Measurements from ENCODE around the gene TCERG1.

TCERG1 gene

GRCh38 chr5:146446861-146447733 is at the start of gene TCERG1:
Gene TCERG1 (plus strand): TSS chr5:146447333. CDS start chr5:146447350, 17 bp downstream.
- DNase-seq (ENCODE audit: insufficient read length, low spot score) (peak; percentile 96), FAIRE-seq (peak; percentile 93)

DNA sequence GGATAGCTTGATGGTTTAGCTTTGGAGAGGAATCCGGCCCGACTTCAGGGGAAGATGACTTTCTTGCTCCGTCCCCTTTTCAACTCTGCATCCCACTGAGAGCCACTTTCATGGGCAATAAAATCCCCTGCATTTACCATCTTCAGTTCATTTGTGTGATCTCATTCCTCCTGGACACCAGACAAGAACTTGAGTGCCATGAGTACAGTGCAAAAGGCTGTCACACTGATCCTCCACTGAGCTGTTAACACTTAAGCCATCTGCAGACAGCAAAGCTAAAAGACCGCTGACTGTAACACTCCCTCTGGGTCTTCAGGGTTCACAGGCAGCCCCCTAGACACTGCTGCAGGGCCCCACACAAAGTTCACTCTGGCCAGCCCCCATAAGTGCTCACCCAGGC is 48.3 kb upstream of the TCERG1 start:
- FAIRE-seq (no peak), DNase-seq (ENCODE audit: insufficient read length, low spot score) (no peak)

GRCh38 chr5:146399481-146399880 is 47.7 kb upstream of the TCERG1 start:
- no peak for FAIRE-seq
- DNase-seq (ENCODE audit: insufficient read length, low spot score): no peak

DNA sequence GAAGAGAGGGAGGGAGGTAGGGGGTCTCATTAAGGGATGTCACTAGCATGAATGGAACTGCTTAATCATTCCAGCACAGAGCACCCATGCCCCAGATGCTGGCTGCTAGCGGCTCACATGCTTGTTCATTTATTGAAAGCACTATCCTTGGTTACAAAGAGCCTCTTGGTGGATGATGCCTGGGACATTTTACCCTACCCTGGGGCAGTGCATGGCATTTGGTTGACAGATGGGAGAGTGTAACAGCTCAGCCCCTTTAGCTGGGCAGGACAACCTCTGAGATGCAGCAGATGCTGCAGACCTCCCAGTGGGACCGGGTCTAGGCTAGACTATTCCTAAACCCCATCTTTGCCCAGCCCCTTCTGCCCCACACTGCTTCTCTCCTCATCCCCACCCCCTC is 46.9 kb upstream of the TCERG1 start:
- no peak for DNase-seq (ENCODE audit: insufficient read length, low spot score)

GRCh38 chr5:146401021-146401420 is 46.1 kb upstream of the TCERG1 start:
- FAIRE-seq: no peak
- DNase-seq (ENCODE audit: insufficient read length, low spot score): no peak

More for the DNA sequence above, 46.9 kb upstream of the TCERG1 start:
- no peak for FAIRE-seq

DNA sequence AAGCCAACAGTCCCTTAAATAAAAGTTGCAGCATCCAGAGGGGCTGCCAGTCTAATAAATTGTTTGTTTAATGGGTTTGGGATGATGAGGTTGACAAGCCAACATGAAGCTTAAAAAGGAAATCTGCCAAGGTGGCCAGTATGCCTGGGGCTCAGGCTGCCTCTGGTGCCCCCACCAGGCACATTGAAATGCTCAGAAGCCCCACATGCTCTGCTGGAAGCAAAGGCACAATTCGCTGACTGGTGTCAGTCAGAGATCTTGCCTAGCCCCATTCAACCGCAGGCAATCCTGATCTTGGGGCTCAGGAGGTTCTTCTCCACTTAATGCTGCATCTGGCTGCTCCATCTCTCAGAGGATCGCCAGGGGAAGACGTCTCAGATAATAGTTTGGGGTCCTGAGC is 44.2 kb upstream of the TCERG1 start:
- no peak for DNase-seq (ENCODE audit: insufficient read length, low spot score)
- FAIRE-seq: no peak

DNA sequence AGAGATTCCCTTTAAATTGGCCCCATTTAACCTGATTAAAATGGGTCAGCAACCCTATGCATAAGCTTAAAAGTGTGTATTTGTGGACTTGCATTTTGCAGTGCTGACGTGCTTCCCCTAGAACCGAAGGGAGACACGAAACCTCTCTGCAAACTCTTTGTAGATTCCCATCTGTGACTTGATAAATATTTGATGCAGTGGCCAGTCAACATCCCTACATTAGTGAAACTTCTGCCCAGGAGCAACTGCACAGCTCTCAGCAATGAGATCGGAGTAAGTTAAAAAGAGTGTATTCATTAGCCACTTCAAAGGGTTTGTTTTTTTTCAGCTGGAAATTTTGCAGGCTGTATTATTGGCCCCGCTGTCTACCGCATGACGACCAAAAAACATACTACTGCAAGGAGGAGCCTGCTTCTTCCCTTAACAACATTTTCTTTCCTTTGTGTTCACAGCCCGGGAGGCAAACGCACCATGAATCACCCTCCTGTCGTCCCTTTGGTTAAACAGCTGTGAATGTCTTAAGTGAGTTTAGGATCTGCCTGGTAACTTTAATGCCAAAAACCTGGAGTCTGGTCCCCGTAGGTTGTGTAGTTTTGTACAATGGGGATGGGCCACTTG is 38.0 kb upstream of the TCERG1 start:
- no peak for FAIRE-seq

GRCh38 chr5:146410272-146410671 is 36.9 kb upstream of the TCERG1 start:
- no peak for FAIRE-seq
- no peak for DNase-seq (ENCODE audit: insufficient read length, low spot score)

More for the DNA sequence above, 38.0 kb upstream of the TCERG1 start:
- no peak for DNase-seq (ENCODE audit: insufficient read length, low spot score)

- DNase-seq (ENCODE audit: insufficient read length, low spot score): no peak
- no peak for FAIRE-seq
Observed at GRCh38 chr5:146419696-146420095, 27.4 kb upstream of the TCERG1 start.

- no peak for DNase-seq (ENCODE audit: insufficient read length, low spot score)
- FAIRE-seq: no peak
Observed at GRCh38 chr5:146425023-146425422, 22.1 kb upstream of the TCERG1 start.

GRCh38 chr5:146426305-146426704 is 20.8 kb upstream of the TCERG1 start:
- DNase-seq (ENCODE audit: insufficient read length, low spot score) (no peak), FAIRE-seq (no peak)

- DNase-seq (ENCODE audit: insufficient read length, low spot score) (peak; percentile 54), FAIRE-seq (no peak)
Observed at GRCh38 chr5:146426853-146427618, 20.1 kb upstream of the TCERG1 start.

DNA sequence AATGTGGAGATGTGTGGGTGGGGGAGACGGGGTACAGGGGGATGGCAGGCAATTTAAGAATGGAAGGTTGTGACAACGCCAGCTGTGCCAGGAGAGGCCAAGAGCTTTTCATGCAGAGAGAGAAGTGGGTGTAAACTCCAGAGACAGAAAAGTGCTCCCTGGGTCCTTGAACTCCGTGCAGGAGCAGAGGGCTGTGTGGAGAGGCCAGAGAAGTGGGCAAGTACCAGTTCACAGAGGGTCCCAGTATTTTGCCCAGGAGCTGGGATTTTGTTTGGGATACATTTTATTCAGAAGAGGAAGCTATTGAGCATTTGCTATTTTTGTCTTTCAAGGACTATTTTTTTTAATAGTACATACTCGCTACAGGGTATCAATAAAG is 19.5 kb upstream of the TCERG1 start:
- DNase-seq (ENCODE audit: insufficient read length, low spot score) (no peak), FAIRE-seq (no peak)

DNA sequence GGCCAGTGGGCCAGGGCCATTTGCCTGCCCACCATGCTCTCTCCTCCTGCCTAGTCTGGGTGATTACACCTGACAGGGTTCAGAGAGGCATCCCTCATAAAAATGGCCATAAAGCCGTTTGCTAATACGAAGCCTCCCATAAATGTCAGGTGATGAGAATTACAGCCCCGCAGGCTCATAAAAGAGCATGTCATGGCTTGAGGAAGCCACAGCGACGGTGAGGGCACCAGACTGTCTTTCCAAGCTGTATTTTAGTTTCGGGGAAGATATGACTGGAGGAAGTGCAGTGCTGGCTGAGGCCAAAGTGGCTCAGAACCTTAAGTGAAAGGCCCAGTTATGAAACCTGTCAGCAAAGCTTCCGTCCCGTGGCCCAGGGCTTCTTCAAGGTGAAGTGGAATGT is 18.5 kb upstream of the TCERG1 start:
- DNase-seq (ENCODE audit: insufficient read length, low spot score): no peak
- FAIRE-seq: no peak

- DNase-seq (ENCODE audit: insufficient read length, low spot score): no peak
- FAIRE-seq: peak; percentile 9
Observed at GRCh38 chr5:146440353-146440752, 6.8 kb upstream of the TCERG1 start.

DNA sequence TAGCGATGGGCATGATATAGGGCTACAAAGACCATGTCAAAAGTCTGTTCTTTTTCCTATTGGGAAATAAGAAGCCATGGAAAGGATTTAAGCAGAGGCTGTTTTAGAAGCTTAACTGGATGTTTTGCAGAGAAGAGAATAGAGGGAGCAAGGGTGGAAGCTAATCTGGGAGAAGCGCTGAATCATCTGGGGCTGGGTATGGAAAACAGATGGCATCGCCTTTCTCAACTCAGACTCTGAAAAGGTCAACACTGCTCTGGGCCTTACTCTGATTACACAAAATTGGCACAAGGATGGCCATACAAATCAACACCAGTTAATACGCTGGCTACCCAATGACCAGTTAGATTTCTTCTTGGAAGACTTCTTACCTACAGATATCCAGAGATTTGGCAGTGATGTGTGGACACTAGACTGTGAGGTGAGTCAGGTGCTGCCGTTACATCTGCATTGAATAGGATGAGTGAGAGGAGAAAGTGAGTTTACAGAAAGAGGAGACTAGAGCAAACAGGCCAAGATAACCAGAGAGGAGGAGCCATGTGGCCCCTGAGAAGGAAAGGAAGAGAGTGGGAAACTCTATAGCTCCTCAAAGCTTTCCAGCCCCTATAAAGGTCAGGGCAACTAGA is 6.2 kb upstream of the TCERG1 start:
- DNase-seq (ENCODE audit: insufficient read length, low spot score) (no peak), FAIRE-seq (no peak)

GRCh38 chr5:146441896-146442295 is 5.2 kb upstream of the TCERG1 start:
- no peak for FAIRE-seq
- DNase-seq (ENCODE audit: insufficient read length, low spot score): no peak

- no peak for FAIRE-seq
- no peak for DNase-seq (ENCODE audit: insufficient read length, low spot score)
Observed at GRCh38 chr5:146447734-146448380, 724 bp downstream of the TCERG1 start.

- FAIRE-seq (no peak), DNase-seq (ENCODE audit: insufficient read length, low spot score) (no peak)
Observed at GRCh38 chr5:146448783-146449519, 1.8 kb downstream of the TCERG1 start.

- no peak for FAIRE-seq
- DNase-seq (ENCODE audit: insufficient read length, low spot score): no peak
Observed at GRCh38 chr5:146450002-146450401, 2.9 kb downstream of the TCERG1 start.

Data from HTR-8/SVneo (cell line).